ENCODE measurements around the gene SCAPER.

SCAPER gene

DNA sequence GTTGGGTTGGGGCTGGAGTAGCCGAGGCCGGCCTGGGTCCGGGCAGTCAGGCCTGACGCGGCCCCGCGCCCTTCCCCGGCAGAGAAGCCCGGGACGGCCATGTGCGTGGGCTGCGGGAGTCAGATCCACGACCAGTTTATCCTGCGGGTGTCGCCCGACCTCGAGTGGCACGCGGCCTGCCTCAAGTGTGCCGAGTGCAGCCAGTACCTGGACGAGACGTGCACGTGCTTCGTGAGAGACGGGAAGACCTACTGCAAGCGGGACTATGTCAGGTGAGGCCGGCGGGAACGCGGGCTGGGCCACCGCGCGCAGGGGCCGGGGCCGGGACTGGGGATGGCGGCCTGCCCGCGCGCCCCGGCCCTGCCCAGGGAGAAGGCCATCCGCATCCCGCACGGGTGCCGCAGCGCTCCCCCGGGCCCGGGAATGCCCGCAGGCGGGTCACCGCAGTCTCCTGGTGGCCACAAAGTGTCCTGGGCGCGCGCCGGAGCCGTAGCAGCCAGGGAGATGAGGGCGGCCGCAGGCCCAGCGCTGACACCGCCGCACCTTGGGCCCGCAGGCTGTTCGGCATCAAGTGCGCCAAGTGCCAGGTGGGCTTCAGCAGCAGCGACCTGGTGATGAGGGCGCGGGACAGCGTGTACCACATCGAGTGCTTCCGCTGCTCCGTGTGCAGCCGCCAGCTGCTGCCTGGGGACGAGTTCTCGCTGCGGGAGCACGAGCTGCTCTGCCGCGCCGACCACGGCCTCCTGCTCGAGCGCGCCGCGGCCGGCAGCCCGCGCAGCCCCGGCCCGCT is 567.2 kb downstream of the SCAPER start:
- DNase-seq (ENCODE audit: low spot score): no peak

DNA sequence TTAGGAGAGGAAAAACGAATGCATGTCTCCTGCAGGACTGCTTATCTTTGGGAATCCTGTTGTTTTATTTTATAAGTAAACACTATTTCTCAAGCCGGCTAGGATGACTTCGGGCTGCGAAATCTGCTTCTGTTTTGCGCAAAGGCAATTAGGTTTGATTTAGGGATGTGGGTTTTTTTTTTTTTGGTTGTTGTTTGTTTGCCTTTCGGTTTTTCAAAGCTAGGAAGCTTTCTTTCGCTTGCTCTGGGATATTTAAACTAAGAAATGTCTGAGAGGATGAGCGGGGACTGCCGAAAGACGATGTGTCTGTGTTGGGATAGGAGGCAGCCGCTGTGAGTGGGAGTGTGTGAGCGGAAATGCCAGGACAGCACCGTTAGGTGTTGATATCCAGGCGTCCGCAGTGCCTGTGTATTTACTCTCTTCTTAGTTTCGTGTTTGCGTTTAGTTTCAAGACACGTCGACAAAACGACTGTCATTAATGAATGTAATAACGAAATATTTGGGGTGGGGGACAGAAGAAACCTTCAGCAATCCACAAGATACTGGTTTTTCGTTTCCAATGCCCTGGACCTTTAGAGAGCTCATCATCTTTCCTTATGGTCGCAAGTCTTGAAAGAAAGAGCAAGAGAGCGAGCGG is 568.0 kb downstream of the SCAPER start:
- DNase-seq (ENCODE audit: low spot score): no peak

DNA sequence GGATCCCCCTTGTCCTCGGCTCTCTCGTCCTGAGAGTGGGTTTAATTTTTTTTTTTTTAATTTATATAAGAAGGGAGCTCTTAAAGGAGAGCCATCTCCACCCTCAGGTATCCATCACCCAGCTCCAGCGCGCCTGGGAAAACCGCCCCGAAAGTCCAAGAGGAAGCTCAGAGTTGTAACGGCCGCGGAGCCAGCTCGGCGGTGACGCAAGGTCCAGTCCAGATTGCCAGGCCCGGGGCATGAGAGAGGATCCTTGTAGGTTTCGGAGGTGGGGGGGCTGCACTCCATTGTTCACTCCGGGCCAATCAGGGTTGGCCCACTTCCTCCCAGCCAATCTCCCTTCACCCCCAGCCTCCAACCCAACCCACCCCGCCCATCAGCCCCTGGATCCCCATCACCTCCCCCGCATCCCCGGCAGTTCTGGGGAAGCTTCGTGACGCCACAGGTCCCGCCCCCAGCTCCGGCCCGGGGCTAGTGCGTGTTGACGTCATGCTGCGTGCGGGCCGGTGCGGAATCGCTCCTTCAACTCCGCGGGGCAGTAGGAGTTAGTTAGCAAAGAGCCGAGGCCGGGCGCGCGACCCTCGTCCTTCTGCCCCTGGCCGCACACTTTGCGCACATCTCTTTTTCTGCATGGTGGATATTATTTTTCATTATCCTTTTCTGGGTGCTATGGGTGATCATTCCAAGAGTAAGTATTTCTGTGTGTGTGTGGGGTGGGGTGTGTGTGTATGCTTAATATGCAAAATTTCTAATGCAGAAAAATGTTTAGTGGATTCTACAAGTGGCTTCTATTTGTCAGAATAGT is 568.7 kb downstream of the SCAPER start, which contains the start of gene ISL2:
TSS of gene ISL2 (plus strand) at position 520 of the 805 bp plus-strand sequence. CDS start at position 631, 111 bp downstream.
- no peak for DNase-seq (ENCODE audit: low spot score)

DNA sequence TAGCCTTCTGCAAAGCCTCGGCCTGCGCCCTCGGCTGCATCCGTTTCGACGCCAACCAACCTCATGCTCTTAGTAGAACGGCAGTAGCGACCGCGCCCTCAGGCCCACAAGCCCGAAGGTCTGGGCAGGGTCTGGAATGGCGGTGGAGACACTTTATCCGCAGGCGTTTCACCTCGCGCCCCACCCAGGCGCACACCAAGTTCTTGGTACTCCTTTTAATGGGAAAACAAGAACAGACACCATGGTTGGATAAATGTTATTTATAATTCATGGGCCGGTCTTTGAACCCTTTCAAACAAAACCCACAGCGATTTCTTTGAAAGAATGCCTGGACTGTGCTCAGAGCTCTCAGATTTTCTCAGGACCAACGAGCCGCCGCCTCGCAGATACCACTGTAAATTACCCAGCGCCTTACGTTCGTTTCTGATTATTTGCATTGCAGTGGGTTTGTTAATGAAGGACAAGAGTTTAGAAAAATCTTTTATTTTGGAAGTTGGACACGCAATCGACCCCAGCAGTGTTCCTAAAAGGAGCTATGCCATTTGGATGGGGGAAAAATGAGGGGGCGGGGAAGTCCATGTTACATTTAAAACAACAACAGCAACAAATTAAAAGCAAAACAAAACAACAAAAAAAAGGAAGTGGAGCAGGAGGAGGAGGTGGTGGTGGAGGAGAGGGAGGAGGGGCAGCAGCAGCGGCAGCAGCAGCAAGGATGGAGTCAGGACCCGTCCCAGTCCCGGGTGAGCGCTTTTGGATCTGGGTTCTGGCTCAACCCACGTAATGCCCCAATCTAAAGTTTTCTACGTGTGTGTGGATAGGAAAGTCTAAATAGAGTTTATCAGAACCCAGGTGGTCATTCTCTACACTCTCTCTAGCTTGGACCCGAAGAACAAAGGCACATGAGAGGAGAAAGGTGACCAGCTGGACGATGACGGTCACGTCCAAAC is 569.6 kb downstream of the SCAPER start:
- no peak for DNase-seq (ENCODE audit: low spot score)

DNA sequence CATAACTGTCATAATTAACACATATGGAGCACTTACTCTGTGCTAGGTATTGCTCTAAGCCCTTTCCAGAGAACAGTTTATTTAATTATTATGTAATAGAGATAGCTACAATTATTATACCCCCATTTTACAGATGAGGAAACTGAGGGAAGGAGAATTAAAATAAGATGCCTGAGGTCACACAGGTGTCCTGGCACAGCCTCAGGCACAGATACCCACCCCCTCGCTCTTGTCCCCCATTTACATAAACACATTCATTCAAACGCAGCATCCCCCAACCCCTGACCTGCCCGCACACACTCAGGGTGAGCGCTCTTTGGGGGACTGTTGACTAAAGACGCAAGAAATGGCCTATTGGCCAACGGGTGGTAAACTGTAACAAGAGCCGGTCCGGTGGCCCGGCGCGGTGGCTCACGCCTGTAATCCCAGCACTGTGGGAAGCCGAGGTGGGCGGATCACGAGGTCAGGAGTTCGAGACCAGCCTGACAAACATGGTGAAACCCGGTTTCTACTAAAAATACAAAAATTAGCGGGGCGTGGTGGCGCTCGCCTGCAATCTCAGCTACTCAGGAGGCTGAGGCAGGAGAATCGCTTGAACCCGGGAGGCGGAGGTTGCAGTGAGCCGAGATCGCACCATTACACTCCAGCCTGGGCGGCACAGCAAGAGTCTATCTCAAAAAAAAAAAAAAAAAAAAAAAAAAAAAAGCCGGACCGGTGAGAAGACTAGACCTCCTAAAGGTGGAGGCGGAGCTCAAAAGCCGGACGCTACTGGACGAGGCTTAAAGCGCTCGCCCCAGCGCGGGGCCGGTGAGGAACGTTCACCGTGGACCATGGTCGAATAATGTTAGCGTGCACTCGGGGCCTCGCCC is 570.5 kb downstream of the SCAPER start:
- no peak for DNase-seq (ENCODE audit: low spot score)

DNA sequence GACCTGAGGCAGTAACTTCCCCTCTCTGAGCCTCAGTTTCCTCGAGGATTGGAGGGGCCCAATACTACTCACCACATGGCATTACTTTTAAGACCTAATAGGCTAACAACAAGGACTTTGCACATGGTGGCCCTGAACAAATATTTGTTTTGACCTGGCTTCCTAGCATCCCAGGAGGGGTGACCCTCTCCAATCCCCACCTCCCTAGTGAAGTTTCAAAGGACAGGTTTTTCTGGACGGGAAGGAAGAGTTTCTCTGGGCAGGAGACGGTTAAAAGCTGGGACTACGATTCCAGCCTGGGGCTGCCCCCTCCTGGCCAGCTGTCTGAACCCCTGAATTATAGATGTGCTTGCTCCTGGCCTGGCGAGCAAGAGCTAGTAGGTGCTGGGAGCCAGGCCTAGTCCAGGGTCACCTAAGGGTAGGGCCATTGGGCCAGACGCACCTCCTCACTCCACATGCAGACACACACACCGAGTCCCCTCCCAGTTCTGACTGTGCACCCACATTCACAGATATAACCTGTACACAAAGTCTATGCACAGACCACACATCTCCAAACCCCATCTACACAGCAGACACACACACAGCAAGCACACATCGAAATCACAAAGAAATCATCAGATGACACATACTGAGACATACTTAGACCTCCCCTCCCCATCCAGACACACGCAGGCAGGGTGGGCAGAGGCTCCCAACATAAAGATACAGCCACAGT is 571.3 kb downstream of the SCAPER start:
- DNase-seq (ENCODE audit: low spot score): peak; percentile 31

DNA sequence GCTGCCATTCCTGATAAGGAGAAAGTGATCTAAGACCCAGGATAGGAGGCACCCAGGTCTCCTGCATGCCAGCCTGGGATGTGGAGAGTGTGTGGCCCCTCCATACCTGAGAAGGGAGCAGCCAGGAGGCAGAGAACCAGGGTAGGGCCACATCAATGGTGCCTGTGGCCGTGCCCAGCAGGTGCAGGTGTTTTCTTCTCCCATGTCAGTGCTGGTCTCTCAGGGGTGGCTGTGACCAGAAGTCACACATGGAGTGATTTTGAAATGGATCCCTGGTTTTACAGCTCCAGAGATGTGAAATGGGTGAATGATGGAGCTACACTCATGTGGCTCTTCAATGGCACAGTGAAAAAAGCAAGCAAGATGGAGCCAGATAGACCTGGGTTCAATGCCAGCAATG is 571.8 kb downstream of the SCAPER start:
- DNase-seq (ENCODE audit: low spot score): no peak

DNA sequence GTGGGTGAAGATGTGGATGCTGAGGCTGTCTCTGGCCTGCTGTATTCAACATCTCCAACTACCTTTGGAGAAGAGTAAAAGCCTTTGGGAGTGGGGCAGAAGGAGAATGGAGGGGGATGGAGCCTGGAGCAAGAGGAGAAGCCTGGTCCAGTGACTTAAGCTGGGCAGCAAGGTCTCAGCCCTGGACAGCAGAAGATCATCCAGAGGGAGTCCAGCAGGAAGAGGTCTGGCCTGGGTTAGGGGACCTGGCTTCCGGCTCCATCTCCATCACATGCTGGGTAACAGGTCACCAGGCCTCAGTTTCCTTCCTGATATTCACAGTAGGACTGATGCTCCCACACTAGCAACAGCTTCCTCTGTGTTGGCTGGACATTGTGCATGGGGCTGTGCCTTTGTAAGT is 572.3 kb downstream of the SCAPER start:
- DNase-seq (ENCODE audit: low spot score): no peak

DNA sequence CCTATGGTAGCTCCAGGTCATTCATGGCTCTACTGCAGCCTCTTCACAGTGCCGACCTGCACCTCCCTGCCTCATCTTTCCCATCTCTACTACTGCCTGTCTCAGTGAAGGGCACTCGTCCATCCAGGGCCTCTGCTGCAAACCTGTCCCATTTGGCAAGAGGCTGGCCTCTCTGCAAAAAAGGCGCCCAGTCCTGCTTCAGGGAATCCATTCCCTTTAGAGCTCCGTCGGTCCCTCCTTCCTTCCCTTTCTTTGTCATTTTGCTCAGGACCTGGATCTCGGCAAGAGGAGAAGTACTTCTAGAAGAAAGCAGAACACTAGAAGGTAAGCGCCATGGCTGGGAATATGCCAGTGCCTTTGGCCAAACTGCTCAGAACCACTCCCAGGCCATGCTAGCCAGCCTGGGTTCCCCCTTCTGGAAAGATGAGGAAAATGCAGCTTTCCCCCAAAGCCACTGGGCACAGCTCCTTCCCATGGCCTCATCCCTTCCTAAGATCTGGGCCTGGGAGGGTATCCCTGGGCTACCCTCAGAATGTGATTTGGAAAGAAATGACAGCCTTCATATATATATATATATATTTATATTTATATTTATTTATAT is 575.0 kb downstream of the SCAPER start:
- peak; percentile 27 for DNase-seq (ENCODE audit: low spot score)

DNA sequence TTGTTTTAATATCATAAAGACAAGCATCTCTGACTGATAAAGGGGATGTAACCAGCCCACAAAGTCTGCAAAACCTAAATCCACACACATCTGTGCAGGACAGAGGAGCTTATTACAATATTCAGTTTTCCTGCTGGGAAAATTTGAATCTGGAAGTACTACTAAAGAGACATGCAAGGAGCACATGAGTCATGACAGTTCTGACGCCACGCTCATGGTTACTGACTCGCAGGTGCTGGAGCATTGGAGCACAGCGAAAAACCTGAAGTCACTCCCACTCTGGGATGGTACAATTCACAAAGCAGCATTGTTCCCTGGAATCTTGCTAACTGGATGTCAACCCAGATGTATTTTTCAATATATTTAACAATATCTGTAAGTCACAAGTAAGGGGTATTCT is 576.2 kb downstream of the SCAPER start:
- peak; percentile 47 for DNase-seq (ENCODE audit: low spot score)

DNA sequence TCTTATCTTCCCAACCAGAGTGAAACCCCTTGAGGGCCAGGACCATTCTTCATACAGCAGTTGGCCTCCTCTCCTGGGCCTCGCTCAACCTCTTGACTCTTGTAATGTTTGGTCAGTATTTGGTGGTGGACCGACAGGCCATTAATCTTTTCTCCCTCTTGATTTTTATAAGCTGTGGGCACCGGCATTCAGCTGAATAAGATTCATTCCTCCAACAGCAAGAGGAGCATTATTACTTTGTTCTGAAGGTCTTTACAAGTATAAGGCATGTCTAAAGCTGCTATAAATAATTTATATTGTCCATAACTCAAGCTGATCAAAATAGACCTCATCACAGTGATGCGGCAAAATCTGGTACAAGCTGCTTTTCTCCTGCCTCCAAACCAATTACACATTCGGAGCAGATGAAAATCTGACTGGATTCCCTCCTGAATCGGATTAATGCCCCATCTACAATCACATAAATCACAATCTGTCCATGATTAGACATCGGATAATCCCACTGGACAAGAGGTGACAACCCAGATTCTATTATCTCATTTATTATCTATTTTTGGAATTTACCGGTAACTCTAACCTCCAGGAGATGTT is 576.9 kb downstream of the SCAPER start:
- no peak for DNase-seq (ENCODE audit: low spot score)

DNA sequence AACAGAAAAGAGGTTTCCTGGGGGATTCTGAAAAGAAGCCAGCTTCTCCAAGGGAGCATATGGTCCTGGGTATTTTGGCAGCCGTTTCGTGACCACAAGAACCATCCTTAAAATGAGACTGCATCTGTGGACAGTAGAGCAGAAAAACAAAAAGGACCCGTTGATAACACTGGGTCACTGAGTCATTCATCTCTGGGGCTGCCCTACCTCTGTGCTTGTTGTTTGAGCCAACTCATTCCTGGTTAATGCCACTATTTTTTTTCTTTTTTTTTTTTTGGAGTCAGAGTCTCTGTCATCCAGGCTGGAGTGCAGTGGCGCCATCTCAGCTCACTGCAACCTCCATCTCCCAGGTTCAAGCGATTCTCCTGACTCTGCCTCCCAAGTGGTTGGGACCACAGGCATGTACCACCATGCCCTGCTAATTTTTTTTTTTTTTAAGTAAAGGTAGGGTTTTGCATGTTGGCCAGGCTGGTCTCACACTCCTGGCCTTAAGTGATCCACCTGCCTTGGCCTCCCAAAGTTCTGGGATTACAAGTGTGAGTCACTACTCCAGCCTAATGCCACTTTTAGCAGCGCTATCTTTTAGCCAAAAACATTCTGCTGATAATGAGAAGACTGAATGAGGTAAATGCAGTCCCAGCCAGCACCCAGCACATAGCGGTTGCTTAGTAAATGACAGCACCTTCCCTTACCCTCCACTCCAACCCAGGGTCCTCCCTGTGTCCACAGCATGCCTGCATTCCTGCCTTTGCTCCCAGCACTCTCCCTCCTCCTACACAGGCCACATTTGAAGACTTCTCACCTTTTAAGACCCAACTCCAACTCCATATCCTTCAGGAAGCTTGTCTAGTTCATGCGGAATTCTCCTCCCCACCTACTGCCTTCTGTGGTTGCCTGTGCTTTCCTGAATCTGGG is 577.7 kb downstream of the SCAPER start:
- no peak for DNase-seq (ENCODE audit: low spot score)

DNA sequence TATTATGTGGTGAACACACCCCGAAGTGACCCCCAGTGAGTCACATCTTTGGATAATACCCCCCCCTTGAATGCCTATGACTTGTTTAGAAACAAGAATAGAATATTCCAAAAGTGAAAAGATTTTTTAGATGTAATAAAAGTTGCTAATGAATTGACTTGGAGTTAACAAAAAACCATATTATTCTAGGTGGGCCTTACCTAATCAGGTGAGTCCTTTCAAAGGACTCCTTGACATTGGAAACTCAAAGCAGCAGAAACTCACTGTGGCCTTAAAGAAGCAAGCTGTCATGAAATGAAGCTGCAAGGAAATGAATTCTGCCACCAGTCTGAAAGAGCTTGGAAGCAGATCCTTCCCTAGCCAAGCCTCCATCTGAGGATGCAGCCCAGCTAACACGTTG is 579.4 kb downstream of the SCAPER start:
- no peak for DNase-seq (ENCODE audit: low spot score)

DNA sequence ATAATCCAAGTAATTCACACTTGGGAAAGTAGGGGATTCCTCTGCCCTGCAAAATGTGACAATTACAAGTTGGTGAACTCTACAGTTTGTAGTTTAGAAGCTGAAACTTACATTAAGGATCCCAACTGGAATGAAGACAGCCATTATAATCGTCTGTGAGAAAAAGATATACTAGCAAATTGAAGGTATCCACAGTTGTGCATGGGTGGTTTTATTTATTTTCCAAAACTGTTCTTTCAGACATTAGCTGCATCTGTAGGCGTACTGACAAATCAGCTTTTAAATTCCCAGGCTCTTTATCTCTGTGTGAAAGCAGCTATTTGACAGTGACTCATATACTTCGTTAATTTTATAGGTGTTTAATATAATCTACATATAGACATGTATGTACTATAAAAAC is 581.1 kb downstream of the SCAPER start:
- no peak for DNase-seq (ENCODE audit: low spot score)

DNA sequence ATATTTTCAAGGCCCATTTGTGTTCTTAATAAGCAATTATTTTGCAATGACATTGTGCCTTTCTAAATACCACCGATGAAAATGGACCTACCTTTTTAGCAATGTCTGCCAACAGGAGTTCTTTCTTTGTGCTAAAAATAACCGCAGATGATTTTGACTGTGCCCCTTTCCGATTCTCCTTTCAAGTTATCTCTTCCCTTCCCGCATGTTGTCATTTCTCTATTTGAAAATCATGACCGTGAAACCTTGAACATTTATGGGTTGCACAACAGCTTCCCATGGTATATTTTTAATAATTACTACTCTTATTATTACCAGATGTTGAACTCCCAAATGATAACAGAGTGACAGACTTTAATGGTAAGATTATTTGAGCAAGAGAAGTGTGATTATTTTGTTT is 583.5 kb downstream of the SCAPER start:
- no peak for DNase-seq (ENCODE audit: low spot score)

DNA sequence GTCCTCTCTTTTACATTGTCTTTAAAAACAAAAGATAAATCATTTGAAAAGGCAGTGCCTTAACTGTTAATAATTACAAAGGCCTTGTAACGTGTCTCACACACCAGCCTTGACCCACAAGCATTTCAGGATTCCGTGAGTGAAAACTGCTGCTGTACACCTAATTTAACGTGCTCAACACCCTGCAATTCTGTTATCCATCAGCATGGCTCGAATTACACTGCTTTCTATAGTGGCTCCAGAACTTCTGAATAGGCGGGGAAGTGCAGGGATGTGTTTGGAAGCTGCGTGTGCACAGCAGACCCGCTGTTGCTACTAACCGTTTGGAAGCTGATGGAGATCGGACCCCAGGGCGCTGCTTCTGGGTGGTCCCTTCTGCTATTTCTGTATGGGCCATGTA is 584.0 kb downstream of the SCAPER start:
- DNase-seq (ENCODE audit: low spot score): no peak

DNA sequence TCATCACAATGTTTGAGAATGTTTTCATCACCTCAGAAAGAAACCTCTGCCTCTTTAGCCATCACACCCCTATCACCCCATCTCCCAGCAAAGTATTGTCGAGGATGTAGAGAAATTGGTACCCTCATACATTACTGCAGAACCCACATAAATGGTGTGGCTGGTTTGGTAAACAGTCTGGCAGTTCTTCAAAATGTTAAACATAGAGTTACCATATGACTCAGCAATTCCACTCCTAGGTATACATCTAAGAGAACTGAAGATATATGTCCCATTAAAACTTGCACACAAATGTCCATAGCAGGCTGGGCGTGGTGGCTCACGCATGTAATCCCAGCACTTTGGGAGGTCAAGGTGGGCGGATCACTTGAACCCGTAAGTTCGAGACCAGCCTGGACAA is 585.1 kb downstream of the SCAPER start:
- DNase-seq (ENCODE audit: low spot score): no peak

DNA sequence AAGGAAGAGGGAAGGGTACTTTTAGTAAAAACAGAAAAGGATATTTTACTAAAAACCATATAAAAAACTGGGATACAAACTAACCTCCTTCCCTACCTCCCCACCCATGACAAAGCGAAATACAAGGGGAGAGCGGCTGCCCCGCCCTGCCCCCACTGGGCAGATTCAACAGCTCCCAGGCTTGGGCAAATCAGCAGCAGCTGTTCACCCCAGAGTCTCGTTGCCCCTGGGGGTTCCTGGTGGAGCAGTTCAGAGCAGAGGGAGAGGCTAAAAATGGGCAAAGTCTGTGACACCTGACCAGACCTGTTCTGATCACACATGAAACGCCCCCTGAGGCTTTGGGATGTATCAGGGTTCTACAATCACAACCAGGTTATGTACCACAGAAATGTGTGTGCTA is 591.4 kb downstream of the SCAPER start:
- DNase-seq (ENCODE audit: low spot score): no peak

Data from RKO (cell line).